Measurements from ENCODE around the gene MYO3A. TPM values are rescaled to one million over a fixed set of nuclear protein-coding genes. Genes with fewer than 3 reads are reported as not detected.

The MYO3A gene, protein sequence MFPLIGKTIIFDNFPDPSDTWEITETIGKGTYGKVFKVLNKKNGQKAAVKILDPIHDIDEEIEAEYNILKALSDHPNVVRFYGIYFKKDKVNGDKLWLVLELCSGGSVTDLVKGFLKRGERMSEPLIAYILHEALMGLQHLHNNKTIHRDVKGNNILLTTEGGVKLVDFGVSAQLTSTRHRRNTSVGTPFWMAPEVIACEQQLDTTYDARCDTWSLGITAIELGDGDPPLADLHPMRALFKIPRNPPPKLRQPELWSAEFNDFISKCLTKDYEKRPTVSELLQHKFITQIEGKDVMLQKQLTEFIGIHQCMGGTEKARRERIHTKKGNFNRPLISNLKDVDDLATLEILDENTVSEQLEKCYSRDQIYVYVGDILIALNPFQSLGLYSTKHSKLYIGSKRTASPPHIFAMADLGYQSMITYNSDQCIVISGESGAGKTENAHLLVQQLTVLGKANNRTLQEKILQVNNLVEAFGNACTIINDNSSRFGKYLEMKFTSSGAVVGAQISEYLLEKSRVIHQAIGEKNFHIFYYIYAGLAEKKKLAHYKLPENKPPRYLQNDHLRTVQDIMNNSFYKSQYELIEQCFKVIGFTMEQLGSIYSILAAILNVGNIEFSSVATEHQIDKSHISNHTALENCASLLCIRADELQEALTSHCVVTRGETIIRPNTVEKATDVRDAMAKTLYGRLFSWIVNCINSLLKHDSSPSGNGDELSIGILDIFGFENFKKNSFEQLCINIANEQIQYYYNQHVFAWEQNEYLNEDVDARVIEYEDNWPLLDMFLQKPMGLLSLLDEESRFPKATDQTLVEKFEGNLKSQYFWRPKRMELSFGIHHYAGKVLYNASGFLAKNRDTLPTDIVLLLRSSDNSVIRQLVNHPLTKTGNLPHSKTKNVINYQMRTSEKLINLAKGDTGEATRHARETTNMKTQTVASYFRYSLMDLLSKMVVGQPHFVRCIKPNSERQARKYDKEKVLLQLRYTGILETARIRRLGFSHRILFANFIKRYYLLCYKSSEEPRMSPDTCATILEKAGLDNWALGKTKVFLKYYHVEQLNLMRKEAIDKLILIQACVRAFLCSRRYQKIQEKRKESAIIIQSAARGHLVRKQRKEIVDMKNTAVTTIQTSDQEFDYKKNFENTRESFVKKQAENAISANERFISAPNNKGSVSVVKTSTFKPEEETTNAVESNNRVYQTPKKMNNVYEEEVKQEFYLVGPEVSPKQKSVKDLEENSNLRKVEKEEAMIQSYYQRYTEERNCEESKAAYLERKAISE (N-terminal part only)
- not detected in 5 replicates for total RNA-seq (2022; extraction: Qiagen RNA extraction)

DNA sequence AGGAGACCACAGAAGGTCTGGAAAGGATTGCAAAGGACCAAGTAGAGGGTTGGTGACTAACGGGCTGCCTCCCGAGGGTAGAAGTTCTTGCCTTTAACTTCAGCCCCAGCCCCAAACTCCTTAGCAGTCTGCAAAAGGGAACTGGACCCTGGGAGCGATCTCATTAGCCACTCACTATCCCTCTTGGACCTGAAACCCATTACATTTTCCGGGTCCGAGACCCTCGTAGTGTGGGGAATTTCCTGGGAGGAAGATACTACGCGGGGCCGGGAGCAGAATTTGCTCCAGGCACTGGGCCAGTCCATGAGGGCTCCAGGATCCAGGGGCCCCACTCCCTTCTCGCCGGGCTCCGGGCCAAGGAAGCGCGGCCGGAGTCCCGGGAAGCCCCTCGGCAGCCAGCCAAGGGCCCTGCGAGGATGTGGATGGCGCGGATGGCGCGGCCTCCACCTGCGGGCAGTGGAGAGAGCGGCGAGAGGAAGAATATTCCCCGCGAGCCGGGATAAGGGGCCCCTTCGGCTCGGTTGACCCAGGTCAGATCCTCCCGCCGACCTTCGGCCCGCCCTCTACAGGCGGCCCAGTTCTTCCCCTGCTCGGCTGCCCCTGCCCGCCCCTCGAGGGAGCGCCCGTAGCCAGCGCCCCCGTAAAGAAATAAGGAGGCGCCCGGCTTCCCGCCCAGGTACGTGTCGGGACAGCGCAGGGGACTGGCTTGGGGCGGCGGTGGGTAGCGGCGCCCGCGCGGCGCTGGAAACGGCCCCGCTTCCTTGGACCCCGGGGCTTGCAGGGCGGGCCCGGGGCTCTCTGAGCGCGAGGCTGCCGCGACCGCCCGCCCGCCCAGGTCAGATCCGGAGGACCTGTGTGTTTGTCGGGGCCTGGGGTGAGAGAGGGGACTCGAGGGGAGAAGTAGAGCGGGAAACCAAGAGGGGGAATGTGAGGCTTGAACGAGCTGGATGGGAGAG is at the start of gene MYO3A:
TSS of gene MYO3A (plus strand) at position 577 of the 956 bp plus-strand sequence. CDS start 17,882 bp downstream, outside the sequence.

DNA sequence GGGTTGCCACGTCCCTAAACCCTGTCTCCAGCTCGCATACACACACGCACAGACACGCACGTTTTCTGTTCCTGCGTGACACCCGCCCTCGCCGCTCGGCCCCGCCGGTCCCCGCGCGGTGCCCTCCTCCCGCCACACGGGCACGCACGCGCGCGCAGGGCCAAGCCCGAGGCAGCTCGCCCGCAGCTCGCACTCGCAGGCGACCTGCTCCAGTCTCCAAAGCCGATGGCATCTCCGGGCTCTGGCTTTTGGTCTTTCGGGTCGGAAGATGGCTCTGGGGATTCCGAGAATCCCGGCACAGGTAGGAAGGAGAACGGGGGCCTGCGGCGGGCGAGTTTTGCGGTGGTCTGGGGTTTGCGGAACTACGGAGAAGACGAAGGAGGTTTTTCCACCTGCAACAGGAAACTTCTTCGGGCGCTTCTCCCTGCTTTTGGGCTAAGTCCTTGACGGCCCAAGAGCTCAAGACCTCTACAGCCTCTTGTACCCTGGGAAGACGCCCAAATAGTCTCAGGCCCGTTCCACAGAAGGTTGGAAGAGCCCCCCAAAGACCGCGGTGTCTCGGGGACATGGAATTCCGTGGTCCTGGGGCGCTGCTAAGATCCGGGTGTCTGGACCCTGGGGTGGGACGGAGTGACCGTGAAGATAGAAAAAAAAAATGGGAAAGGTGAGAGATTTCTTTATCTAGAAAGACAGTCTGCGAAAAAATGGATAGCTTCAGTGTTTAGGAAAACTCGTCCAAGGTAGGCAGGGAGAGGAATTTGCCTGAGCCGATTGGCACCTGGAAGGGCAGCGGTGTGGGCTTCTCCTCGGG is 282.8 kb downstream of the MYO3A start, which contains the start of gene GAD2:
TSS of gene GAD2 (plus strand) at position 190 of the 811 bp plus-strand sequence. CDS start at position 226, 36 bp downstream.

All from A549 treated with Hydrocortisone at 1 μM for 4 hours (cell line).